Mononuclear cell (primary cell): ENCODE measurements around the gene PFKP. TPM values are rescaled to one million over a fixed set of nuclear protein-coding genes. Genes with fewer than 3 reads are reported as not detected.

Experiments
- H3K27me3 ChIP-seq: 2 replicates; pipeline ENCODE4 v1.6.0; 2011; ENCODE audit warnings: low read length, control low read depth; ENCODE audit not compliant: insufficient read depth
- H3K4me1 ChIP-seq: 2 replicates; pipeline ENCODE4 v1.5.1; 2011; ENCODE audit warnings: mild to moderate bottlenecking, low read length, control low read depth; ENCODE audit not compliant: insufficient read depth
- H3K4me3 ChIP-seq: 2 replicates; pipeline ENCODE4 v1.5.1; 2011; ENCODE audit warnings: mild to moderate bottlenecking, low read length, moderate library complexity
- H3K9me3 ChIP-seq: 2 replicates; pipeline ENCODE4 v1.5.1; 2011; ENCODE audit warnings: low read depth, mild to moderate bottlenecking, control low read depth, low read length
- total RNA-seq: library from RNA; depleted of rRNA; stranded (reverse); fragments of >200 nt; gene quantifications from one replicate; pipeline ENCODE4 v1.2.3, GENCODE V29; 2012

Gene PFKP
- total RNA-seq, 1 donor = 23.1 TPM

DNA sequence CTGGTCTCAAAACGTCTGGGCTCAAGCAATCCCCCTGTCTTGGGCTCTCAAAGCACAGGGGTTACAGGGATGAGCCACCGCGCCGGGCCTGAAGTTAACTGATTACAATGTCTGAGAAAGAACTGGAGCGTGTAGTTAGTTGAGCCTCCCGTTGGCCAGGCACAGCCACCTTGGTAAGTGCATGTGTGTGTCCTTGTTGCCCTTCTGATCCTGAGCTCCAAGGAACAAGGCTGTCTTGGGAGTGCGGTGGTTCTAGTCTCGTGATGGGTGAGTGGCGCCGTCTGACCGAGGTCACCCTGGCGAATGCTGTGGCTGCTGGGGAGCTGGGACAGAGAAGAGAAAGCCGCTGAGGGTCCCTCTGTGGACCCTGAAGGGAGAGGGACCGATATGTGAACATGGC is 54.7 kb downstream of the PFKP start:
- no peaks in the 10 kb centered on the region for H3K9me3 ChIP-seq
- H3K4me1 ChIP-seq = no peaks in the 10 kb centered on the region
- H3K27me3 ChIP-seq = no peaks in the 10 kb centered on the region
- H3K4me3 ChIP-seq = no peak overlapping the region

DNA sequence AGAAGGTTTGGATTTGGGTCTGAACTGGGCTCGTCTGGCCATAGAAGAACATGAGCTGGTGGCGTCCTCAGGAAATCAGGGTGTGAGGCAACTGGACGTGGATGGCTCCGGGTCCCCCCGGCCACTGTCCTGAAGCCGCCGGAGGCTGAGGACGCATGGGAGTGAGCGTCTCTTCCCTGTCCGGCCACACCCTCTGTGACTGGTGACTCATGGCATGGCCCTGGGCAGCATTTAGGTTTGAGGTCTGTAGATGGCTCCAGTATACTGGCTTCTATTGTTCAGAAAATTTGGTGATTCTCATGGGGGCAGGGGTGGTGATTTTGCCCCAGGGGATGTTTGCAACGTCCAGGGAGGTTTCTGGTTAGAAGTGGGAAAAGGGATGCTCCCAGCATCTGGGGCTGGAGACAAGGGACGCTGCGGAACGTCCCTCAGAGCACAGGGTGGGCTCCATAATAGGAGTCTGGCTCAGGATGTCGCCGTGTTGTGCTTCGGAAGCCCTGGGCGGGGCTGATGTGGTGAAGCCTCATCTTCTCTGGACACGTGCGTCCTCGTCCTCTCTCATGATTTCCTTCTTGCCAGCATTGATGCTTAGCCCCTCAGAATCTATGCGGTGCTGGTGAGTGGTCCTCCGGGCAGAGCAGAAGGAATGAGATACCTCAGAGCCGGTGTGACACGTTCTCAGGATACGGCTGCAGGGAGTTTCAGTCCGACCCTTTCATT is 55.3 kb downstream of the PFKP start:
- Histone ChIP-seq H3K27me3 (no peaks in the 10 kb centered on the region), H3K4me3 (no peak overlapping the region), H3K4me1 (no peaks in the 10 kb centered on the region), H3K9me3 (no peaks in the 10 kb centered on the region)

DNA sequence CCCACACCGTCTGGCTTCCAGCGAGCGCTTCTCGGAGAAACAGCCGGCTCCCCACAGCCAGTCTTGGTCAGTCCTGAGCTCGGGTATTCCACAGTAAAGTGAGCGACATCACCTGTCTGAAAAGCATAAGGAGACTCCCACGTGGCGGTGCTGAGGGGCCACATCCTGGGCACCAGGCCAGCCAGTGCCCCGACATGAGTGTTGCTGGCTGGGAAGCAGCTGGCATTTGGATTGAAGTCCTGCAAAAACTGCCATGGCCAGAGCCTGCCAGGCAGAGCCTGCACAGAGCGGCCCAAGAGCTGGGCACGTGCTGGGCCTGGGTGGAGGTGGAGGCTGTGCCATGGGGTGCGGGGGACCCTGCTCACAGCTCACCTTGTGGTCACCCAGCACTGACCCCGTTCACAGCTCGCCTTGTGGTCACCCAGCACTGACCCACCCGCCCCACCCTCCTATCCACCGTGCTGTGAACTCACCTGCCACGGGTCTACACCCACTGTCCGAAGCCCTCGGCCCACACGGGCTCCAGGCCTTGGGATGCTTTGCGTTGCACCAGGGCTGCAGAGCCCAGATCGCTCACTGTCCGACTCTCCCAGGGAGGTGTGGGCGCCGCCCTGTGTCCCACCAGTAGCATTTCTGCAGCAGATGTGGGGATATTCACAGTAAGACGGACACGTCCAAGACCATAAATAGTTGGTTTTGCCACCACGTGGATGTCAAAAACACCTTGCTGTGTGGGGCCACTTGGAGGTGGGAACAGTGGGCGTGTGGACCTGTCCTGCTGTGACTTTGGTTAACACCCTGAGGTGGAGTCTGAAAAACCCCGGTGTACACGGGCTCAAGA is 56.4 kb downstream of the PFKP start:
- no peak overlapping the region for H3K4me3 ChIP-seq
- no peaks in the 10 kb centered on the region for H3K4me1 ChIP-seq
- H3K27me3 ChIP-seq = no peaks in the 10 kb centered on the region

DNA sequence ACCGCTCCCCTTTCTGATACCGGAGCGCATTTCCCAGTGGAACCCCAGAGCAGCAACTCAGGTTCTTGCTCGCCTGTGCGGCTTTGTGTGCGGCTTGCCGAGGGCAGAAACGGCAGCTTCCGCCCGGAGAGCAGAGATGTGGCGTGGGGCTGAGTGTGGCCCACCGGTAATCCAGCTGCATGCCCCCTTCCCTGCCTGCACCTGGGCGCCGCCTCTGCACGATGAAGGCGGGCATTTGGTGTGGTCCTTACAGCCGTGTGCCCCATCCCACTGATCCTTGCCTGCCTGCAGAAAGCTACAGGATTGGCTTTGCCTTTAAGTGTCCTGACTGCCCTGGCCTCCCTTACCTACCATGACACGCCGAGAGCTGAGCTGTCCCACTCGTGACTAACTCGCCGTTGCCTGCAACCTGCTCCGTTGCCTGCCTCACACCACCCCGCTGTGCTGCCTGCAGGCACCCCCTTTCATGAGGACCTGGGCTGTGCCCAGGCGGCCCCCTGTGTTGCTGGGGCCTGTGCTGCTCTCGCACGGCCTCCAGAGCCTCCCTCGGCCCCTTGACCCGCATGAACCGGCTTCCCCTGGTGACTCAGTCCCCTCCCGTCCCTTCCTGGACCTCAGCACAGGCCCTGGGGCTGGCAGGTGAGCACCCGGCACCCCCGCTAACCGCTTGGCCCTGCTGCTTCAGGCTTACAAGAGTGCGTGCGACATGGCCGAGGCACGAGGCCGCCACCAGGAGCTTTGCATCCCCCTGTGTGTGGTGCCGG is 57.2 kb downstream of the PFKP start:
- Histone ChIP-seq H3K4me3 (no peak overlapping the region), H3K9me3 (no peaks in the 10 kb centered on the region), H3K27me3 (no peaks in the 10 kb centered on the region), H3K4me1 (no peaks in the 10 kb centered on the region)

More for the DNA sequence above, 56.4 kb downstream of the PFKP start:
- H3K9me3 ChIP-seq = no peaks in the 10 kb centered on the region

DNA sequence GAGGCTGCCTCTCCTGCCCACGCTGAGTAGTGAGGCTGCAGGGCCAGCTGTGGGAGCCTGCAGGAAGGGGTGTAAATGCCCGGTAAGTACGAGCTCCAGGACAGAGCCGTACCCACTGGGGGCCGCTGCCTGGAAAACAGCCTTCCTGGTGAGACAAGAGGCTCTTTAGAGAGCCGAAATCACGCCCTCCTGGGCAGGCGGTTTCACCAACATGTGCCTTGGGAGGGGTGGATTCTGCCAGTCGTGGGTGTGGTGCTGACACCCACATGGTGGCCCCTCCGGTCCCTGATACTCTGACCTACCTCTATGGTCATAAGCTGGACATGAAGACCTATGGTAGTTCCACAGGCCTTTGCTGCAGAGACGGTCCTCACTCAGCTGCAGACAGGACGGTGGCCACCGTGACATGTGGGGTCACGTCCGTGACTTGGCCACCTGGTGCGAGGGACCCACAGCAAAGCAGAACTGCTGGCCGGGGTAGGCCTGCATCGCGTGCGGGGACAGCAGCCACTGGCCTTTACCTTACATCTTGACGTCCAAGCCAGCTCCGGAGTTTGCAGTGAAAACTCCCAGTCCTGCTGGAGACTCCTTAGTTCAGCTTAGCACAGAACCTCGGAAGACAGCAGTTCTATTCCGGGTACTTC is 58.3 kb downstream of the PFKP start:
- Histone ChIP-seq H3K9me3 (no peaks in the 10 kb centered on the region), H3K27me3 (no peaks in the 10 kb centered on the region), H3K4me1 (no peaks in the 10 kb centered on the region), H3K4me3 (no peak overlapping the region)

DNA sequence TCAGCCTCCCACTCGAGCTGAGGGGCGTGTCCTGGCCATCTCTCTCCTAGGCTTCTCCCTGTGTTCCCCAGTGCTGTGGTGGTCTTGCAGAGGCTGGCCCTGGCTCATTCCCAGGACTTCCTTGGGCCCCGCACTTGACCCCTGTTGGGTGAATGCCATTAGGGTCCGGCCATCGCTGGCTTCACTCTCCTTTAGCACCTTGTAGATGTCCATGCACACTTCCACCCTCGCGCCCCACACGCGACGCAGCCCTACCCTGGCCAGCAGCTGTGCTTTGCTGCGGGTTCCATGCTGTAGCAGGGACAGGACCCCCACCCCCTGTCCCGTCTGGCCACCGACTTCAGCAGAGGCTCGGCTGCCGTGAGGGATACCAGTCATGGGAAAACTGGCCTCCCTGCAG is 58.9 kb downstream of the PFKP start:
- Histone ChIP-seq H3K9me3 (no peaks in the 10 kb centered on the region), H3K4me3 (no peak overlapping the region), H3K27me3 (no peaks in the 10 kb centered on the region), H3K4me1 (no peaks in the 10 kb centered on the region)

DNA sequence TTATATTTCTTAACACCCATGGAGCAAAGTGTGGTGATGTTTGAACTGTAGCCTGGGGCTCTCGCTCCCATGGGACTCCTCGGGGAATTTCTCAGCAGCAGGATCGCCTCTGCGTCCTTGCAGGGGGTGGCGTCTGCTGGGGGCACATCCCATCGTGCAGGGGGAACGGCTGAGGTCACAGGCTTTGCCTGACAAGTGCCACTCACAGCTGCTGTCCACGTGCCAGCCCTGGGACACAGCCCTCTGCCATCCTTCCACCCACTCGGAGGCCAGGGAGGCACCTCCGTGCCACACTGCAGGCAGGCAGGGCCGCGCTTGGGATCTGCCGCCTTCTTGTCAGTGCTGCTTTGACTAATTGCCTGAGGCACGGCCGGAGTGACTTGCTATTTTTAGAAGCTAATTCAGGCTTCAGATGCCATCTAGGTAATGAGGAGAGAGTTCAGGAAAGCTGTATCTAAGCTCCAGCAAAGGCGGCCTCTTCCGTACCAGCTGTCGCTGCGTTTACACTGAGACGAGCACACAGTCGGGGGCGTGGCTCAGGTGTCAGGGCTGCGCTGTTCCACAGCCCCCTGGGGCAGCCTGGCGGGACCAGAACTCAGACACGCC is 59.5 kb downstream of the PFKP start:
- H3K4me3 ChIP-seq = no peak overlapping the region
- H3K27me3 ChIP-seq = no peaks in the 10 kb centered on the region
- H3K9me3 ChIP-seq = no peaks in the 10 kb centered on the region
- H3K4me1 ChIP-seq = no peaks in the 10 kb centered on the region

DNA sequence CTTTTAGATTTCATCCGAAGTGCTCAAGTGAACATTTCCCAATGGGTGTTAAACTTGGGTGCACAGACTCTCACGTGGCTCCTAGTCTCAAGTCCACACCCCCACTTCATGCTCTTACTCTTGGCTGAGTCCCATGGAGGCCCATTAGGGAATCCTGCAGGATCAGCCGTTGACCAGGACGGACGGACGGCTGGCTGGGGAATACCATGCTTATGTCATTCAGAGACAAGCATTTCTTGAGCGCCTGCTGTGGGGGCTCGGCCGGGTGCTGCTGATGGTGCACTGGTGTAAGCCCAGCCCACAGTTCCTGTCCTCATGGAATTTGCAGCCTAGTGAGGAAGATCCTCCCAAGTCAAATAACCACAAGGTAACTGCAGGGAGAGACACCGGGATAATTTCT is 60.6 kb downstream of the PFKP start:
- H3K4me3 ChIP-seq = no peak overlapping the region
- H3K9me3 ChIP-seq = no peaks in the 10 kb centered on the region
- no peaks in the 10 kb centered on the region for H3K4me1 ChIP-seq
- no peaks in the 10 kb centered on the region for H3K27me3 ChIP-seq

DNA sequence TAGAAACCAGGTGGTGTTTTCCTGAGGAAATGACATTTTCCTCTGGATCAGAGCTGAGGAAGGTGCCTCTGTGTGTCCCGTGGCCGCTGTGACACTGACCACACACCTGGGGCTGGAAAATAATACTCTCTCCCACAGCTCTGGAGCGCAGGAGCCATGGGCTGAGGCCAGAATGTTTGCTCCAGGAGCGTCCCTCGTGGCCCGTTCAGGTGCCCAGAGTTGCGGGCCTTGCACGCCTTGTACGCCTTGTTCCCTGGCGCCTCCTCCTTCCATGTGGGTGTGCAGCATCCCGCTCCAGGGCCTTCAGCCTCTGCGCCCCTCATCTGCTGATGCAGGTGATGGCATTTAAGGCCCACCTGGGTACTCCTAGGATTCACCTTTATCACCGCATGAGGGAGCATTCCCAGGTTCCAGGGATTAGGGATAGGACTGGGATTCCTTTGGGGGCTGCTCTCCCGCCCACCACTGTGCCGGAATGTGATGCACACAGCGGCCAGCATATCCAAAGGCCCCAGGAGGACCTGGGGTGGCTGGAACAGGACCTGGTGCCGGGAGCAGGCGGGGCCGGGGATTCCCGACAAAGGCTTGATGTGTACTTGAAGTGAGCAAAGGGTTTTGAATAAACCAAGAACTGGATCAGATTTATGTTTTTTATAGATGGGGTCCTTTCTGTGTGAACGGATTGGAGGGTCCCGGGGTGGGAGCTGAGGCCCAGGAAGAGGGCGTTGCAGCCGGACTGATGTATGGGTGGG is 61.2 kb downstream of the PFKP start:
- no peaks in the 10 kb centered on the region for H3K27me3 ChIP-seq
- no peaks in the 10 kb centered on the region for H3K4me1 ChIP-seq
- H3K9me3 ChIP-seq = no peaks in the 10 kb centered on the region
- H3K4me3 ChIP-seq = no peak overlapping the region

DNA sequence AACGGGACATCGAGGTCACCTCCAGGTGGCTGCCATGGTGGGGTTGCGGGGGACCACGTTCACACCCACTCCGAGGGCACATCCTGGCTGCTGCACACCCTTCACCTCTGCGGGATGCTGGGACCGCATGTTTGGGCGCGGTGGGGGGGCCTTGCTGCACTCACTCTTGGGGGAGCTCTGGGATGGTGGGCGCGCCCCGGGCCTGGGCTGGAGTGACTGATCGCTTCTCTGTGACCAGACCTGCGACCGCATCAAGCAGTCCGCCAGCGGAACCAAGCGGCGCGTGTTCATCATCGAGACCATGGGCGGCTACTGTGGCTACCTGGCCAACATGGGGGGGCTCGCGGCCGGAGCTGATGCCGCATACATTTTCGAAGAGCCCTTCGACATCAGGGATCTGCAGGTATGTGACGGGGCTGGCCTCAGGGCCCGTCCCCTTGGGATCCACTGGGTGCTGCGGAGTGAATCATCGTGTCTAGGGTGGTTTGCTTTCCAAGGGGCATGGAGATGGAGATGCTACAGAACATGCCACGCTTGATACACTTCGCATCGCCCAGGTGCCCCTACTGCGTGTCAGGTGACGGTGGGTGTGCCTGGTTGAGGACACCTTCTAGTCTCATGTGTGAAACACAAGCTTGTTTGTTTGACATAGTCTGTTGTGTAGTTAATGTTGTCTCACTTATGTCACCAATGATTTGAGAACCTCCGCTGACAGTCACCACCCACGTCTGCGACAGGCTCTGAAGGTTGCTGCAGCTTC is 62.4 kb downstream of the PFKP start:
- Histone ChIP-seq H3K9me3 (no peaks in the 10 kb centered on the region), H3K4me3 (no peak overlapping the region), H3K27me3 (no peaks in the 10 kb centered on the region), H3K4me1 (no peaks in the 10 kb centered on the region)

DNA sequence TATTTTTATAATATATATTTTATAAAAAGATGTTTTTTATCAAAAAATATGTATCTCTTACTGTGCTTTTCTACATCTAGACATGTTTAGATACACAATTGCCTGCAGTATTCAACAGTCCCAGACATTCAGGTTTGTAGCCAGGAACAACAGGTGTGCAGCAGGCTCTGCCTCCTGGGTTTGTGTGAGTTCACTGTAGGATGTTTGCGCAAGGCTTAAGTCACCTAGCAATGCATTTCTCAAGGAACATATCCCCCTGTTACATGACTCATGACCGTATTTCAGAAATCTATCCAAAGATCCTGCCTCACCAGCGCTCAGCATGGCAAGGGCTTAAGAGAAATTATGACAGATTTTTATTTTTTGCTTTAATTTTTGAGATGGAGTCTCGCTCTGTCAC is 63.8 kb downstream of the PFKP start:
- Histone ChIP-seq H3K4me3 (no peak overlapping the region), H3K9me3 (no peaks in the 10 kb centered on the region), H3K27me3 (no peaks in the 10 kb centered on the region), H3K4me1 (no peaks in the 10 kb centered on the region)

DNA sequence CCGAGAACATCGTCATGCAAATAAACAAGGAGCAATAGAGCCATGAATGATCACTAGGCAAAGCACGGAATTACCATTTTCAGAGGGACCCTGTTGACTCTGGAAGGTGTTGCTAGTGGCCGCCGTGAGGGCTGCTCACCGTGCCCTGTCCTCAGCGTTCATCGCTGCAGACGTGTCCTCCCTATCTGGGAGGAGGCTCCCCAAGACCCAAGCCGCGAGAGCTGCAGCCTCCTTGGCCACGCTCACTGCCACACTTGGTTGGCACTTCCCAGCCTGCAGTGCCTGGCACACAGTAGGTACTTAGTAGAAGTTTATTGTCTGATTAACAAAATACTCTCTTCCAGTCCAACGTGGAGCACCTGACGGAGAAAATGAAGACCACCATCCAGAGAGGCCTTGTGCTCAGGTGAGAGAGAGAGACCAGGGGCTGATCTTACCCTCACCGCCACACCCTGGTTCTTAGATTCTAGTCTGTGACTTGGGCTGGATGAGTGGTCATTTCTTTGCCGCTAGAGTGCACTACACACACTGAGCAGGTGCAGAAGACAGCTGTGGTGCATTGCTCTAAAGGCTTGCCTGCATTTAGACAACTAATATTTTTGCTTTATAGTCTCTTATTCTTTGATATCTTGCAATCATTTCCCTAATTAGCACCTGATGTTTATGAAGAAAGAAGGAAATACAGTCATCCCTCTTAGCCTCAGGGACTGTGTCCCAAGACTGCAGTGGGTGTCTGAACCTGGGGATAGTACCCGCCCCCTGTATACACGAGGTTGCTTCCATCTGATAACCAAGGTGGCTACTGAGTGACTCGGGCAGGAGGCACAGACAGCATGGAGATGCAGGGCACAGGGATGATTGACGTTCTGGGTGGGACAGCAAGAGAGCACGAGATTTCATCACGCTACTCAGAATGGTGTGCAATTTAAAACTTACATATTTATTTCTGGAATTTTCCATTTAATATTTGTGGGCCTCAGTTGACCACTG is 65.0 kb downstream of the PFKP start:
- H3K4me3 ChIP-seq = no peak overlapping the region
- no peaks in the 10 kb centered on the region for H3K9me3 ChIP-seq
- H3K4me1 ChIP-seq = no peaks in the 10 kb centered on the region
- no peaks in the 10 kb centered on the region for H3K27me3 ChIP-seq
